Measurements from ENCODE around the gene OLFM3.

OLFM3 gene

DNA sequence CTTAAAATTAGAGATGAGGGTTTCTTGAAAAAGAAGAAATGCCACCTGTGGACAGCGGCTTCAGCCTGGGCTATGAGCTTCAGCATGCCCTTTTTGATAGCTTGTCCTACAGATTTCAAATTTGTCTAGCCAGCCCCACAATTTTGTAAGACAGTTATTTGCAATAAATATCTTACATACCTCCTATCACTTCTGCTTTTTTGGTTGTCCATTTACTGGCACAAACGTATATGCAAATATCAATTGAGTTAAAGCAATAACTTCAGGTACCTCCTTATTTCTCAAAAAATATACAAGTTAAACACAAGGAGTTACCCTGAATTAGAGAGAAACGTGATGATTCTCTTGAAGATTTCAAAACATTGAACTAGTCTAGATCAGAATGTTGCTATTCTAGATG is 53.5 kb downstream of the OLFM3 start:
- no peak for DNase-seq

DNA sequence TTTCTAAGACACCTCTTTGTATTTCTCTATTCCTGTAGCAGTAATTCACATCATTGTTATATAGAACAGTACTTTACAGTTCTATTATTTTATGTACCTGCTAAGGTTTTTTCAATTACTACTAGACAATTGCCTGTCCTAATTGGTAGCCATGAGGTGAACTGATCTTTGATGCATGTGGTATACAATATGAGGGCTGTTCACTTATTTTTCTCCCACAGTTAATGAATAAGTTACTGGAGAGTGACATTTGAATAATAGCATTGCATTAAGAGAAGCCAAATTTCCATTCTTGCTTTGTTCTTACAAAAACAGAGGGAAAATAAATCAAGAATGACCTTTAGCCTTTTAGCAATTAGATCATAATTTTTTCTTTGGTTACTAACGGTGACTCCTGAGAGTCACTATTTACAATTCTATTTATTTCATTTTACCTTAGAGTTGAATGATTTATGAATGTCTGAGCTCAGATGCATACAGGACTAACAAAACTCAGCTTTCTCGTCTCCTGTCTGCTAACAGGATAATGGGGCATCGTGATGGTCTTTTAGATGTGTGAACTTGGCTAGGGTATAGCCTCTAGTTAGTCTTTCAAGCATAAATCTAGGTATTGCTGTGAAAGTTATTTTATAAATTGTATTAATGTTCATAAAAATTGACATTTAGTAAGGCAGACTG is 54.1 kb downstream of the OLFM3 start:
- no peak for DNase-seq

DNA sequence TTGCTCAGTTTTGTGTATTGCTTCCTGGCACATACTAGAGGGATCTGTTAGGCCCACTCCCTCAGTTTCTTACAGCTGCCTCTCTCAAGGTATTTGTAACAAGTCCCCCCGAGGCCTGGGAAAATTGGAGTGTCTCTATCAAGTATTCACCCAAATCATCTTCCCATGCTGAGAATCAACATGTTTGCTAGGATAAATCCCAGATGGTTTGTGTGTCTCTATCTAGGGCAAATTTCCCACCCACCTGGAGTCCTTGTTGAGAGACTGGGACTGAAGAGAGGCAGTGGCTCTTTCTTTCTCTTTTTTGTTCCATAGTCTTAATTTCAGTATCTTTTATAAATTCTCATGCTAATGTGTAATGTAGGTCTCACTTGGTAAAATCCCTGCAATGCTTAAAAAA is 58.0 kb downstream of the OLFM3 start:
- no peak for DNase-seq

DNA sequence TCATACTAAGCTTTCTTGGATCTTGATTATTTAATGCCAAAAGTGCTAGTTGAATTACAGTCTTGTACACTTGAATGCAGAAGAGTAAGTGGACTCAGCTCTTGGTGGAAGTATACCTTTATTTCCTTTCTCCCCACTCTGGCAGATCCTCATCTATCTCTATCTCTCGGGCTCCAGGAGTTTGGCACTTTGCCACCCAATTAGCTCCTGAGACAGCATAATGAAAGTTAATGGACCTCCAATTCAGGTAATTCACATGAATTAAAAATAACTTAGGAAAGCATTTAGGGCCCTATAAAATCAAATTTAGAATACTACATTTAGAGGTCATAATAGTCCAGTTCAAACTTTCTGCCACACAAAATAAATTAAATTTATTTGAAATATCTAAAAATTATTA is 67.4 kb downstream of the OLFM3 start:
- DNase-seq, result no peak

DNA sequence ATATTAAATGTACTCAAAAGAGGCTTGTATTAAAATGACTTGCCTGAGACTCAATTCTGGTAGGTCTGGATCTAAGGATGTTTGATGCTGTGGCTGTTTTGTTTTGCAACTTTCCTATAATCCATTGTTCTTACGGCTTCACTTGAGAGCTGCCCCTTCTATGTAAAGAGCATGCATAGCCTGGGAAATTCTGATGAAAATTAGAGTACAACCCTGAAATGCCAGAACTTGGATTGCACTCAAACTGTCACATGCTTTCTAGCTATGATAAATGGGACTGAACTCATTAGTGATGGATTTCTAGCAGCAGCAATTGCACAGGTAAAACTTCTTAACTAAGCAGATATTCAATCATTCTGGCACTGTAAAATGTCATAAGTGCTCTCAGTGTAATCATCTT is 67.9 kb downstream of the OLFM3 start:
- DNase-seq, result no peak

DNA sequence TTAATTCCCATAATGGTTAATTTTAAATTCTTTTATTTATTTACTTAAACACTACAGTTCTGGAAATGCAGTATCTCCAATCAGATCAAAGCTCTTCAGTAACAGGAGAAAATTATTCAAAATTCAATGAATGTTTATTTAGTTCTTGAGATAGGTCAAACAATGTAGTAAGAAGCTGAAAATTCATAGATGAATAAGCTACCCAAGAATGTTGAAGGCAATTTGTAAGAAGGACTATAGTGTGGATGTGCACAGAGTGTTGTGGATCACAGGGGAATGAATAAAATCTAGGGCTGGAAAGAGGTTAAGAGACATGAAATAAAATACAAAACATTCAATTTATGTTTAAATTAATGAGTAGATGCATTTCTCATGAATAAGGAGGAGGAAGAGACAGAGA is 72.0 kb downstream of the OLFM3 start:
- DNase-seq, result no peak

DNA sequence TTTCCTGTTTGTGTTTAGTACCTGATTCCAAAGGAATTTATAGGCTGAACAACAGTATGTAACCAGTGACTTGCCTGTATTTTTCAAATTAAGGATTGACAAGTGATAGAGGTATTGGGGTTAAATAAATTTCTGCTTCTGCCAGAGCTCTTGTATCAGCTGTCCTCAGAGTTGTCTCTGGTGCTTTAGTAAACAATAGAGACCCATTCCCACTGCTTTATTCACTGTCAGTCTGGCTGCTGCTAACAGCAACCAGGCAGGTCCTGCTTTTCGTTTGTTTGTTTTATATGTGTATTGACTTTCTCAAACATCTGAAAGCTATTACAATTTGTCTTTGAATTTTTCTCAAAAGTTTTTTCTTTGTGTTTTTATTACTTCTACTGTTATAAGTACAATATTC is 76.1 kb downstream of the OLFM3 start:
- DNase-seq, result no peak

DNA sequence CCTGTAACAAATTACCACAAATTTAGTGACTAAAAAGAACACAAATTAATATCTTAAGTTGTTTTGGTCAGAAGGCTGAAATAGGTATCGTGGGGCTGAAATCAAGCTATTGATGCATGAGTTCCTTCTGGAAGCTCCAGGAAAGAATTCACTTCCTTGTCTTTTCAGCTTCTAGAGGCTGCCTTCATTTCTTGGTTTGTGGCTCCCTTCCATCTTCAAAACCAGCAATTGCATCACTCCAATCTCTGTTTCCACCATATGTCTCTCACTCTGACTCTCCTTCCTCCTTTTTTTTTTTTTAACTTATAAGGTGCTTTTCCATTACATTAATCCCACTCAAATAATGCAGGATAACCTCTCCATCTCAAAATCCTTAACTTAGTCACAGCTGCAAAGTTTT is 78.4 kb downstream of the OLFM3 start:
- no peak for DNase-seq

DNA sequence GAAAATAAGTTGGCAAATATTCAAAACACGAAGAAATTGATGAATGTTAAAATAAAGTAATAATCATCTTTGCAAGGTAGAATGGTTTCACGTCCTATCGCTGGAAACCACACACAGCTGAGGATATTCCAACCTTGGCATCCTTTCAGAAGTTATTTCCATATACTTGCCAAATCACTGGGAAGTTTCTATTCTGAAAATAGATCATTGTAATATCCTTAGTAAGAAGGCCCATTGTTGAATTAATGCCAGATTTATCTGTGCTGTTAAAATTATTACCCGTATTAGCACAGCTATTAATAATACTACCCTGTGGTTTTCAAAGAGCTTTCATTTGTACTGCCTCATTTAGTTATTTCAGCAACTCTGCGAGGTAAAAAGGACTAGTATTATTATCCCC is 81.1 kb downstream of the OLFM3 start:
- no peak for DNase-seq

DNA sequence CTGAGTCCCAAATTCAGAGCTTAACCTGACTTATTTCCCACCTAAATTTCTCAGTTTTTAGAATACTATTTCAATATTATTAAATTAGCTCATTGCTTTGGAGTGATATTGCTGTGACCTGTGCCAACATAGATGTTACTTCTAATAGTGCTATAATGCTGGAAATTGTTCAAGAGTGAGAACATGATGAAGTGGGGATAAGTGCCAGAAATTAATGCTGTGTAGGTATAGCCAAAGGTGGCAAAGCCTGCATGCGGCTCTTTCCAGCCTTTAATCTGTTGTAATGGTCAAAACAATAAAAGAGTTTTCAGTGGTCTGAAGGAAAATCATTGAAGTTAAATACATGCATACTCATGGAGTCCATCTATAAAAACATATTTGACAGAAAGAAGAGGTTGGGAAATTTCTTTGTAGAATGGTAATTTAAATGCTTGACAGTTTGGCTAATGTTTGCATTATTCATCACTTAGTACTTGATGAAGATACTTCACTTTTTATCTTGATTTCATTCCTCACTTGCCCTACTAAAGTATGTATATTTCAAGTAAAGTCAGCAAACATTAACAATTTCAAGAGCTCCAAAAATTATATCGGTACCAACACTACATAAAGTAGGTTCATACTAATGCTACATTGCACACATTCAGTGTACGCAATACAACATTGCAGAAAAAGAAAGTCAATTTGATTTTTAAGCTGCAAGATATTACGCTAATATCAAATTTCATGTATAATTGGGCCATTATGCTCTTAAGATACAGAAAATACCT is 82.1 kb downstream of the OLFM3 start:
- no peak for DNase-seq

DNA sequence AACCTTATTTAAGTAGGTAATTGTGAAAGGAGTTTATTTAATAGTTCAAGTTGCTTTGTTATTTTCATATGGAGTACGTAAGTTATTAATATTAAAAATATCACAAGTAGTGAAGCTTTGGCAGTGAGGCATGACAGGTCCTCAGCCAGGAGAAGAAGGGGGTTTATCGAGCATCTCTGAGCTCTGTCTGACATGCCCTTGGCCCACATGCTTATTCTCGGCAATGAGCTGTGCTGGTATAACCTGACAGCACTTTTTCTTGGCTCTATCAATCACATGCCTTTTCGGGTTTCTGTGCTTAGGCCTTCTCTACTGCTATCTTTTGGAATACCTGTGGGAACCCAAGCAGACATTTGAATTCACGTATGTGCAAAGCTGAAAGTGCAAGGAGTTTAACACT is 84.8 kb downstream of the OLFM3 start:
- DNase-seq, result no peak

DNA sequence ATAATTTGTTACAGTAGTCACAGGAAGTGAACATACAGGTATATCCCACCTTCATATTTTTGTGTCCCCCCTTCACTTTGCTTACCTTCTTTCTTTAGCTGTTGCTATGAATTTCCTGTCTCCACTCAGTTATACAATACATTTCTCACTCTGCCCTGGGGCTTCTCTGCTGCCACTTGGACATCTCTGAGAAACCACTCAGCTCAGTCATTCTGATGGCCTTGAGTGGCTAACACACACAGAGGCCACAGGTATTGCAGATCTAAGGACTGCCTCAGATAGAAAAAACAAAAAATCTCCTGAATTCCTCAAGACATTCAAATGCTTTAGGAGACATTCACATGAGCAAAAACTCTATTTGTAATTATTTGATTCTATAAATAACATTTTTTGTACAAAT is 87.7 kb downstream of the OLFM3 start:
- DNase-seq, result no peak

DNA sequence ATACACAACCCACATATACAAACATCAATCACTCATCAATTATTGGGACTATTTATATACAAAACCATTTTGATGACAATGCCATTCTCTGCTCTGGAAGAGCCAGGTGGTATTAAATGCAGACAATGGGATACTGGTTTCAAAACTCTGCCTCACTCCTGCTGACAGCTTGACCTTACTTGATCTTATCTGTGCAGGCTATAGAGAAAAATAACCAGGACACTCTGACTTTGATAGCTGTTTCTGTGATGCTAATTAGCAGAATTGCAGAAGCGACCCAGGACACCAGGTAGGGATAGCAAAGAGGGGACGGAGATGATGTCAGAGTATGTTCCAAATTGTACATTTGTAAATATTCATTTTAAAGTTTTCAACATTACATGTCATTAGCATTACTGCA is 89.5 kb downstream of the OLFM3 start:
- no peak for DNase-seq

DNA sequence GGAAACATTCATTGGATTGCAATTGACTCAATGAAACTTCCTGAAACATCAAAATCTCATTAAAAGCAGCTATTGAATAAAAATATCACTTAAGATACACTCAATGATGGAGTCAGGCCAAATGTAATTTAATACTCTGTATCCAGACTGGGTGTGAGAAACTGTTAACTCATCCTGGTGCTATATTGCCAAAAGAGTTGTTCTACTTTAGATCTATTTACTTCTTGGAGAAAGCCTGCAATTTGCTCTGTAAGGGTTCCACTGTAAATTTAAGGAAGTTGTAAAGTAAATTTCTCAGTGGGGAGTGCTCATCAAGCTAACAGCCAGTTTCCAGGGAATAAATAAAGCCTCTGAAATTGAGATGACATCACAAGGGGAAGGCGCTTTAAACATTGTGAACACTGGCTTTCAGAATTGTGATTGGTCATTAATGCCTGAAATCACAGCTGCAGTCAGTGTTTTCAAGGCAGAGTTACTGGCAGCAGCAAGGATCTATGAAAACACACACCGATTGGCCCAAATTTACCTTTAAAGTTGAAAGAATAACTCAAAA is 91.4 kb downstream of the OLFM3 start:
- DNase-seq, result no peak

DNA sequence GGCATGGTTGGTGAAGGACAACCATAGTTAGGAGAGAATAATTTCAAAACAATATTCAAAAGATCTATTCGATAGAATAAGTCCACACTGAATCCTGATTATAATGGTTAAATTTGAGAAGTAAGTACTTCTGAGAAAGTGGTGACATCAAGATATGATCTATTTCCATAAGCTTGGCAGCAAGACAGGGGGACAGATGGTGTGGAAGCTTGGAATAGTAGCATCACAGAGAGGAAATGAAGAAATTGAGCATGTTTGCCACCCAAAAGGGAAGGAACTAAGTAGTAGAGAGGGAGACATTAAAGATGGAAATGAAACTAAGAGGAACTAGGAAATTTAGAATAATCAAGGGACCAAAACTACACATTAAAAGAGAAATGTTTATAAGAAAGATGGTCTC is 94.5 kb downstream of the OLFM3 start:
- DNase-seq, result no peak

DNA sequence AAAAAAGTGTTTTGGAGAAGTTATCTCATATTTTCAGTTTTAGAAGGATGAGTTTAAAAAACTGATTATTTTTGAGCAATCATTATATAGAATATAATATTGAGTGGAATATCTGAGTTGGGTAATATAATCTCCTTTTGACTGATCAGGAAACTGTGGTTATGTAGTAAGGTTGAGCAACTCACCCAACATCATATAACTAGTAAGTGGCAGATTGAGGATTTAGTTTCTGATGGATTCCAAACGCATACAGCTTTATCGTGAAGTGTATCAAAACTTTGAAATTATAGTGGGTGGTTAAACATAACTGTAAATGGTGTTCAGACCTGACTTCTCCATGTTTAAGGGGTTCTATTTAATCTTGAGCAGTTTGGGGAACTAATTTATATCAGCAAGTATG is 98.6 kb downstream of the OLFM3 start:
- no peak for DNase-seq

DNA sequence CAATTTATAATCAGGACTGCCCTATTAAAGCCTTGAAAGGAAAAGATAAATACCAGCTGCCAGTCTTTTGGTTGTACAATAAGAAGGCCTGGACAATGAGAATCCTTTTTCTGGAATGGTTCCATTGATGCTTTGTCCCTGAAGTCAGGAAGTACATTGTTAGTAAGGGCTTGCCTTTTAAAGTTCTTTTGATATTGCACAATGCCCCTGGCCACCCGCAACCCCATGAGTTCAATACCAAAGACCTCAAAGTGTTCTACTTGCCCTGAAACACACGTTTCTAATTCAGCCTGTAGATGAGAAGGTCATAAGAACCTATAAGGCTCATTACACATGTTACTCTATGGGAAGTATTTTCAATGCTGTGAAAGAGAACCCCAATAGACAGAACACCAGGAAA is 112.1 kb downstream of the OLFM3 start:
- DNase-seq, result no peak

DNA sequence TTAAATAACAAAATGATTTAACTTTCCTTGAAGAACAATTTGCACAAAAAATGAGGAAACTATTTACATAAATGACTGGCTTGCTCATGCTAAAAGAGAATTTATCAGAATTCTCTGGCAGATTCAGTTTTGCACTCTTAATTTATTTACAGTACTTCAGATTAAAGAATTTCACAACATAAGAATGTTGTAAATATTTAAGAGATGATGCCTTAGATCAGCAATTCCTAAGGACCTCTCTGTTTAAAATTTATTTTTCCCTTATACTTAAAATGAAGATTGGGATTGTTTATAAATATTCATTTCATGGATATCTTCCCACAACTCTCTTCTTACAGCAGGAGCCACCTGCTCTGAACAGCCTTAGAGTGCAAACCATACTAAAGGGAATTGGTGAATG is 120.8 kb downstream of the OLFM3 start:
- DNase-seq, result no peak

DNA sequence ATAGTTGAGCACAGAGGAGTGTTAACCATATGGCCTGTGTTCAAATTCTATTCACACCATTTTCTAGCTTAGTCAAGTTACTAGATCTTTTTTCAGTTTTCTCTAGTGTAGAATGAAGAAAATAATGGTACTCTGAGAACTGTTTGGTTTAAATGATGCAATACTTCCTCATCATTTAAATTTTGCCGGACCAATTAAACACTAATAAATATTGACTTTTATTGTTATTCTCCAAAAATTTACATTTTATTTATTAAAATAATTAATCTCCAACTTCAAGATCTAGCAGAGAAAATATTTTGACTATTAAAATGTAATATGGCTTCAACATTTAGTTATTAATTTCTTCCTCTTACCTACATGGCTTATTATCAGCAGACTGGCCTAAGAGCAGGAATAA is 123.1 kb downstream of the OLFM3 start:
- no peak for DNase-seq

DNA sequence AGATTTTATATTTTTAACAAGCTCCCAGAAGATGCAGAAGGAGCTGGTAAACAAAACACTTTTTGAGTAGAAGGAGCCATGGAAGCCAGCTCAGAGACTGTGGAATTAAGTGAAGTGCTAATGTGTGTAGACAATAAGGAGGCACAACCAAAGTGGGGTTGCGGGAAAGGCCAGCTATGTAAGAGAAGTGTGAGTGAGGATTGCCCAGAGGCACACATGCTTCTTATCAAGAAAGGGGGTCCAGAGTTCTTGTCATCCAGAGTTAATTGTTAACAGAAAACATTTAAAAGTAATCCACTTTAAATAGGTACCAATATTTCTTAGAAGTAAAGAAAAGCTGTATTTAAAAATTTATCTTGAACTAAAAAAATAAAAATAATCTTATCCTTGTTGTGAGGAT is 136.8 kb downstream of the OLFM3 start:
- no peak for DNase-seq

DNA sequence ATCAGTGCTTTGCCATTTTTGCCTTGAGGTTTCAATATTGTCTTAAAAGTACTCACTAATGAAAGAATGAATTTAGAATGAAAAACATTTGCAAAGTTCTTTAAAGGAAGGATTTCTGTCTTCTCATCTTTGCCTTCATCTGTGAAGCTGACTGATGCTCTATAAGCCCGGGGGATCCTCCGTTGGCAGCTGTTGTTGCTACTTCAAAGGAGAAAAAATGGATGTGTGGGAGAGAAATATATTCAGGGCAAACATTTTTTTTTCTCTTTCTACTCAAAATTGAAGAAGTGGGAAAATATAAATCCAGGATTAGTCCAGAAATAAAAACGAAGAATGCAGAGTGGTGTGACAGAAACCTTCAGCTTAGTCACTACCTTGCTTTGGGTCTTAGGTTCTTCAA is 142.5 kb downstream of the OLFM3 start:
- DNase-seq, result no peak

DNA sequence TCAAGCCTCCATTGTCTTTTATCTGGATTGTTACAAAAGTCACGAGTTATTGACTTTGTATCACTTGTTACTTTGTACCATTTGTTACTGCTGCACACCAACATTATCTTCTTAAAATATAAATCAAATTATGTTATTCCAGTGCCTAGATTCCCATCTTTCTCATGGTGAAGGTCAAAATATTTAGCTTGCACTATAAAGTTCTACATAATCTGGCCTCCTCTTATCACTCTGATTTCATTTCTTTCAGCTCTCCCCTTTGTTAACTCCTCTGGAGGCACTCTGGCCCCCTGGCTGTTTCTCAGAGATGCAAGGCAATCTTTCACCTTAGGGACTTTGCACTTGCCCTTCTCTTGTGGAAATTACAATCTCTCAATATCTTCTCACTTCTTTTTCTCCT is 143.8 kb downstream of the OLFM3 start:
- DNase-seq, result no peak

DNA sequence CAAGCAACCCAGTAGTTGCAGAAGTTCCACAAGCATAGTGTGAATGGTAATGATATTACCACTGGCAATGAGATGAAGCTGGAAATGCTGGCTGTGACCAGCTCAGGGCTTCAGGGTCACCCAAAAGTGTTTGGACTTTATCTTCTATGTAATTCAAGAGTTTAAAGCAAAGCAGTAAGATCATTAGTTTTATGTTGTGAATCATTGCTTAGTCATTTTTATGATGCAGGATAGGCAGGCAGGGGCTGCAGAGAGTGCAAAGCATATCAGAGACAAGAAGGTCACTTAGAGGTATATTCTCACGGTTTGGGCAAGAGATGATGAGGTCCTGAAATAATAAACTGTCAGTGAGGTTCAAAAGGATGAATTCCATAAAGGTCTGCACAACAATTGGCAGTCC is 147.4 kb downstream of the OLFM3 start:
- DNase-seq, result no peak

DNA sequence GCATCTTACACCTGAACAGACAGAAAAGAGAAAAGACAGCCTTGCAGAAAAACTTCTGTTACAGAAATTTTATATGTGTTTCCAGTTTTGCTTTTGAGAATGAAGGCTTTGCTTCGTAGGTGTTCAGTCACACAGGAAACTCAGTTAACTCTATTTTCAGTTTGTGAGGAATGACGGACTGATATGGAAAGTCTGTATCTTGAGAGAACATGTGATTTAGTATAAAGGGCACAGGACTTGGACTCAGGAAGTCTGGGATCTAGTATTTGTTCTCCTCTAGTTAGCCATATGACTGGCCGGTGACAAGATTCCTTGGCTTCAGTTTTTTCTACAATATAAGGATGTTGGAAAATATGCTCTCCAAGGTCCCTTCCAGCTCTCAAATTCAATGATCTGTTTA is 149.1 kb downstream of the OLFM3 start:
- DNase-seq, result no peak

DNA sequence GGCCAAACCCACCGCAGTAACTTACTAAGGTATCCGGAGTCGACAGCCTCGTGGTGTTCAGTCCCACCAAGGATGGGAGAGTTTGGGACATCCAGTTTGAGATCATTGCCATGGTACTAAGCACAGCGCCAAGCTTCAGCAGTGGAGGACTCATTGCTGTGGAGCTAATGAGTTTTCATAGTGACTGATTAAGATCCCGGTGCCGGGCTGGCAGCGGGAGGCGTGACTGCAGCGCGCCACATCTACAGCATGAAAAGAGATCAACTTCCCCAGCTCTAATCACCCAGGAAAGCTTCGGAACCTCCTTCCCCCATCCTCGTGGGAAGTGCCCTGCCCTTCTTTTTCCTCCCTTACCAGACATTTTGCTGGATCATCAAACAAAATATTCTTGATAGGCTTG is 149.9 kb downstream of the OLFM3 start:
- no peak for DNase-seq
